Keratinocyte (primary cell): Measurements from ENCODE around the gene ITGB6.

ENCODE experiments used
- EZH2 ChIP-seq: IDR thresholded peaks from one replicate; pipeline ENCODE4 v1.6.1; 2012; ENCODE audit warnings: inconsistent platforms, mild to moderate bottlenecking, low read length, moderate library complexity
- TF ChIP-seq, protein P1 (sequence below), 3 experiments: IDR thresholded peaks in 1 of 3; conservative IDR thresholded peaks in 1 of 3; optimal IDR thresholded peaks in 1 of 3; 2 replicates in 2 of 3; 3 replicates in 1 of 3; pipeline versions ENCODE3 to v1.5.1; 2011; ENCODE audit warnings: low read length in 3 of 3, mild to moderate bottlenecking in 3 of 3, moderate library complexity in 2 of 3, control low read depth in 1 of 3, inconsistent platforms in 1 of 3; ENCODE audit not compliant: insufficient read depth in 2 of 3; ENCODE audit errors: extremely low read depth in 1 of 3

DNA sequence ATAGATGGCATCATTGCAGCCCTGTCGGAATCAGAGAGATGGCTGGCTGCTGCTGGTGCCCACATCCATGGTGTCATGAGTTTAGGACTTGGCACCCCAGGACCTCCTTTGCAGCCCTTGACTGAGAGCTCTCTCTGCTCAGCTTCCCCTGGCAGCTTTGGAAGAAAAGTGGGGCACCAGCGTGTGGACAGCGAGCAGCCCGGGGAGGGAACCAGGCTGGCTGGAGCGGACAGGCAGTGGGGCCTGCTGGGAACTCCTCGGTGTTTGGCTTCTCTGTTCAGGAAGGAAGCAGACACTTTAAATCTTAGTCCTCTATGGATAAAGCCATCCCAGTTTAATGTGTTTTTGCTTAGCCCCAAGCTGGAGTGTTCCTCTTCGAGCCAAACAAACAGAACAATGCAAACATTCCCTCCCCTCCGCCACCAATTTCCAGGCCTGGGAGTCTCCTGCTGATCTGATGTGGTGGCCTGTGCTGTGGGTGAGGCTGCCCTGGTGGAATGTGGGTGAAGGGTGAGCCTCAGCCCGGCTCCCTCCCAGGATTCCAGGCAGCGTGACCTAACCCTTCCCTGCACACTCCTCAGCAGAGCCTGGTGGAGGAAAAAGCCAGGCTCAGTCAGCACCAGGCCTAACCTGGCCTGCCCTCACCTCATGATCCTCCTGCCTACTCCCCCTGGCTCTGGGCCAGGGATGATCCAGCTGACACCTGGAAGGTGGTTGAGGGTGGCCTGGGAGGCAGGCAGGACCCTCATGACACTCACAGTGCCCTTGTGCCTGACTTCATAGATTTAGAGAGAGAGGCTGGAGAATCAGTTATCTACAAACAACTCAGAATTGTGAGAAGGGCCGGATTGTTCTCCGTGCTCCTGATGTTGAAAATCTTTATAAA is 21.6 kb upstream of the ITGB6 start:
- TF ChIP-seq, protein P1, sequence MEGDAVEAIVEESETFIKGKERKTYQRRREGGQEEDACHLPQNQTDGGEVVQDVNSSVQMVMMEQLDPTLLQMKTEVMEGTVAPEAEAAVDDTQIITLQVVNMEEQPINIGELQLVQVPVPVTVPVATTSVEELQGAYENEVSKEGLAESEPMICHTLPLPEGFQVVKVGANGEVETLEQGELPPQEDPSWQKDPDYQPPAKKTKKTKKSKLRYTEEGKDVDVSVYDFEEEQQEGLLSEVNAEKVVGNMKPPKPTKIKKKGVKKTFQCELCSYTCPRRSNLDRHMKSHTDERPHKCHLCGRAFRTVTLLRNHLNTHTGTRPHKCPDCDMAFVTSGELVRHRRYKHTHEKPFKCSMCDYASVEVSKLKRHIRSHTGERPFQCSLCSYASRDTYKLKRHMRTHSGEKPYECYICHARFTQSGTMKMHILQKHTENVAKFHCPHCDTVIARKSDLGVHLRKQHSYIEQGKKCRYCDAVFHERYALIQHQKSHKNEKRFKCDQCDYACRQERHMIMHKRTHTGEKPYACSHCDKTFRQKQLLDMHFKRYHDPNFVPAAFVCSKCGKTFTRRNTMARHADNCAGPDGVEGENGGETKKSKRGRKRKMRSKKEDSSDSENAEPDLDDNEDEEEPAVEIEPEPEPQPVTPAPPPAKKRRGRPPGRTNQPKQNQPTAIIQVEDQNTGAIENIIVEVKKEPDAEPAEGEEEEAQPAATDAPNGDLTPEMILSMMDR (optimal IDR thresholded peaks at IDR 0.05 in 1 of 3, IDR thresholded peaks at IDR 0.05 in 1 of 3, conservative IDR thresholded peaks at IDR 0.05 in 1 of 3; ENCODE audit: extremely low read depth in 1 of 3, insufficient read depth in 2 of 3, low read length in 3 of 3): no peak
- no peak for TF ChIP-seq EZH2
